Osteocyte (in vitro differentiated cells): ENCODE measurements around the gene NUDT2. TPM values are rescaled to one million over a fixed set of nuclear protein-coding genes. Genes with fewer than 3 reads are reported as not detected.
"Not testable (repeated sequence)": the region's sequence is repeated elsewhere in the genome, so short reads cannot be mapped to it uniquely, and the experiment has no call there.

ENCODE experiments used
- DNase-seq: peaks from one replicate; pipeline ENCODE4 v3.0.0; 2021; ENCODE audit warnings: mixed read lengths; ENCODE audit not compliant: unreplicated experiment; ENCODE audit errors: extremely low spot score
- H3K27ac Mint-ChIP-seq: one replicate; pipeline ENCODE4 v1.8.0; 2021; ENCODE audit warnings: mild to moderate bottlenecking, mixed read lengths; ENCODE audit not compliant: unreplicated experiment
- H3K27me3 Mint-ChIP-seq: one replicate; pipeline ENCODE4 v1.8.0; 2021; ENCODE audit warnings: mixed read lengths; ENCODE audit not compliant: unreplicated experiment
- H3K36me3 Mint-ChIP-seq: one replicate; pipeline ENCODE4 v1.8.0; 2021; ENCODE audit warnings: mixed read lengths; ENCODE audit not compliant: unreplicated experiment
- H3K4me1 Mint-ChIP-seq: one replicate; pipeline ENCODE4 v1.8.0; 2021; ENCODE audit warnings: mixed read lengths; ENCODE audit not compliant: unreplicated experiment
- H3K4me3 Mint-ChIP-seq: one replicate; pipeline ENCODE4 v1.8.0; 2021; ENCODE audit warnings: mild to moderate bottlenecking, moderate library complexity, mixed read lengths; ENCODE audit not compliant: unreplicated experiment
- H3K9me3 Mint-ChIP-seq: one replicate; pipeline ENCODE4 v1.8.0; 2021; ENCODE audit warnings: mixed read lengths; ENCODE audit not compliant: unreplicated experiment
- CTCF ChIP-seq: fragments of 200-600 bp; sonication (generic); IDR thresholded peaks from 2 replicates; pipeline ENCODE4 v1.5.0; 2021; ENCODE audit warnings: antibody characterized with exemption, mild to moderate bottlenecking, moderate library complexity
- total RNA-seq: library from RNA; stranded (reverse); gene quantifications from 2 replicates; pipeline ENCODE4 v1.2.1, GENCODE V29; 2021

The NUDT2 gene
- total RNA-seq, 1 donor from 2014 or later: 24.1 TPM

GRCh38 chr9:34362614-34363214 is 33.3 kb downstream of the NUDT2 start:
- H3K27ac Mint-ChIP-seq: no peak overlapping the region
- no peak for DNase-seq
- H3K4me3 Mint-ChIP-seq: no peak overlapping the region

DNA sequence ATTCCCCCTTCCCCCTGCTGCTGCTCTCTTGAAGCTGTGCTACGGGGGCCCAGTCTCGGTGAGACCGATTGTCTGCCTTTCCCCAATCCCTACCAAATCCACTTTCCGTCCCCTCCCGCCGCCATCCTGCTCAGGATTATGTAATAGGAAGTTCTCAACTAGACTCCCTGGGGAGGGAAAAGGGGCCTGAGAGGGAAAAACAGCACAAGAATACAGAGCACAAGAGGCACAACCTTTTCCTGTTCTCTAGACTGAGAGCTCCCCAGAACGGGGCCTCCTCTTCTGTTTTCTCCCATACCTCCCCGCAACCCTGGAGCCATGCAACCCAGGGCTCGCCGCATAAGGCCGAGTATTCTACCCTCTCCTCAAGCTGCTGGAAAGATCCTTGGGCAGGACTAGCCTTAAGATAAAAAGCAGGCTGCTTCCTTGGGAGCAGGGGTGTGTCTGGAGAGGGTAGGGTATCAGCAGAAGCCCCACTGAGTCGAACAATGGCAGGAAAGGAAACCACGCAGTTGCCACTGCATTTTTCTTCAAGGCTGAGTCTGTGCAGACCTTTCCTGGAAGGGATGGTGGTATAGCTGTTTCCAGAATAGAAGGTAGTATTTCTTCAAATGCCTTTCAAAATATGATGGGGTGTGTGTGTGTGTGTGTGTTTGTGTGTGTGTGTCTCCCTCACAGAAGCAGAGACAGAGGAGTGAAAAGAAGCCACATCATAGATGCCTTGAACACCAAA is 34.4 kb downstream of the NUDT2 start:
- no peaks in the 10 kb centered on the region for H3K27me3 Mint-ChIP-seq
- no peaks in the 10 kb centered on the region for H3K9me3 Mint-ChIP-seq
- H3K36me3 Mint-ChIP-seq: no peaks in the 10 kb centered on the region
- no peak overlapping the region for H3K4me3 Mint-ChIP-seq
- H3K4me1 Mint-ChIP-seq: peaks cover 9% of the 10 kb centered on the region
- no peak for DNase-seq
- no peak overlapping the region for H3K27ac Mint-ChIP-seq
- no peak for TF ChIP-seq CTCF

More at GRCh38 chr9:34362614-34363214, 33.3 kb downstream of the NUDT2 start:
- no peaks in the 10 kb centered on the region for H3K27me3 Mint-ChIP-seq
- TF ChIP-seq CTCF: no peak
- peaks cover 7% of the 10 kb centered on the region for H3K9me3 Mint-ChIP-seq
- H3K4me1 Mint-ChIP-seq: peaks cover 9% of the 10 kb centered on the region
- H3K36me3 Mint-ChIP-seq: peaks cover 4% of the 10 kb centered on the region

DNA sequence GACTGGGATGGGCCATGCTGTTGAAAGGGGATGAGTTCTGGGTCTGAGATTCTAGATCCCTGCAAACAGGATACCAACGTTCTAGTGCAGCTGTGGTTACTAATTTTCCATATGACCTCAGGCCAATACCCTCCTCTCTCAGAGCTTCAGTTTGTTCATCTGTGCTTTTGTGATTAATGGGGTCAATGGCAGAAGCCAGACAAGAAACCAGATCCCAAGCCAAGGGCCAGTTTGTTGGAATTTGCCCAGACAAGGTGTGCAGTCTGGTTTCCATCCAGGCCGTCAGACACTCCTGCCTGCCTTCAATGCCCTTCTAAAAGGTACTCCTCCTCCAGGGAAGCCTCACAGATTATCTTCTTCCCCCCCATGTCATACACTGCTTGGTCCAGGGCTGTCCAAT is 35.9 kb downstream of the NUDT2 start:
- no peak for TF ChIP-seq CTCF
- H3K9me3 Mint-ChIP-seq: no peaks in the 10 kb centered on the region
- peaks cover 9% of the 10 kb centered on the region for H3K4me1 Mint-ChIP-seq
- H3K4me3 Mint-ChIP-seq: no peak overlapping the region
- no peaks in the 10 kb centered on the region for H3K36me3 Mint-ChIP-seq
- DNase-seq: no peak
- H3K27me3 Mint-ChIP-seq: no peaks in the 10 kb centered on the region
- H3K27ac Mint-ChIP-seq: no peak overlapping the region

DNA sequence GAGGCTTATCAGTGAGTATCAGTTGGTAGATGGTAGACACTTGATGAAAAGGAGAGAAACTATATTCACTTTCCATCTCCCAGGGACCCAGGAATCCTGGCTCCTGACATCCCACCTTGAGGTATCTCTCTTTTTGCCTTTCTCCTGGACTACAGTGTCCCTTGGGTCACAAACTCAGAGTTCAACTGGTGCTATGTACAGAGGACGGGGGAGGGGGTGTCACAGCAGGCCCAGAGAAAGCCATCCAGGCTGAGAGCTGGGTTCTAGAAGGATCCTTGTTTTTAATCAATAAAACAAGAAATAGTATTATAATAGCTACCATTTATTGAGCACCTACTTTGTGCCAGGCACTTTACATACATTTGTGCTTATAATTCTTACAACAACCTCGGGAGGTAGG is 37.0 kb downstream of the NUDT2 start:
- H3K27ac Mint-ChIP-seq: no peak overlapping the region

DNA sequence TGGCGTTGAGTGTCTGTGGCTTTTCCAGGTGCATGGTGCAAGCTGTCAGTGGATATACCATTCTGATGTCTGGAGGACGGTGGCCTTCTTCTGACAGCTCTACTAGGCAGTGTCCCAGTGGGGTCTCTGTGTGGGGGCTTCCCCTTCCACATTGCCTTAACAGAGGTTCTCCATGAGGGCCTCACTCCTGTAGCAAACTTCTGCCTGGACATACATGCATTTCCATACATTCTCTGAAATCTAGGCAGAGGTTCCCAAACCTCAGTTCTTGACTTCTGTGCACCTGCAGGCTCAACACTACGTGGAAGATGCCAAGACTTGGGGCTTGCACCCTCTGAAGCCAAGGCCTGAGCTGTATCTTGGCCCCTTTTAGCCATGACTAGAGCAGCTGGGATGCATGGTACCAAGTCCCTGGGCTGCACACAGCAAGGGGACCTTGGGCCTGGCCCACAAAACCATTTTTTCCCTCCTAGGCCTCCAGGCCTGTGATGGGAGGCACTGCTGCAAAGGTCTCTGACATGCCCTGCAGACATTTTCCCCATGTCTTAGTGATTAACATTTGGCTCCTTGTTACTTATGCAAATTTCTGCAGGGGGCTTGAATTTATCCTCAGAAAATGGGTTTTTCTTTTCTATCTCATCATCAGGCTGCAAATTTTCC is 38.5 kb downstream of the NUDT2 start:
- not testable (repeated sequence) for H3K27ac Mint-ChIP-seq, H3K4me3 Mint-ChIP-seq, H3K4me1 Mint-ChIP-seq, H3K9me3 Mint-ChIP-seq, H3K36me3 Mint-ChIP-seq, H3K27me3 Mint-ChIP-seq
- DNase-seq: peak; percentile 60

More for the DNA sequence above, 37.0 kb downstream of the NUDT2 start:
- TF ChIP-seq CTCF: no peak
- Mint-ChIP-seq H3K4me1 (peaks cover 9% of the 10 kb centered on the region), H3K9me3 (no peaks in the 10 kb centered on the region), H3K27me3 (no peaks in the 10 kb centered on the region), H3K36me3 (no peaks in the 10 kb centered on the region), H3K4me3 (no peak overlapping the region)
- DNase-seq: no peak

- not testable (repeated sequence) for DNase-seq, H3K36me3 Mint-ChIP-seq
Measured at GRCh38 chr9:34368796-34369195, 39.4 kb downstream of the NUDT2 start.

More at GRCh38 chr9:34368796-34369195, 39.4 kb downstream of the NUDT2 start:
- H3K9me3 Mint-ChIP-seq, H3K4me3 Mint-ChIP-seq, H3K27me3 Mint-ChIP-seq, H3K4me1 Mint-ChIP-seq, H3K27ac Mint-ChIP-seq: not testable (repeated sequence)
